Measurements from ENCODE around the gene CAD. TPM values are rescaled to one million over a fixed set of nuclear protein-coding genes. Genes with fewer than 3 reads are reported as not detected.

CAD gene
- total RNA-seq, 2 experiments from 2014 or later: 83.7 to 85.1 TPM

- ChIA-PET POLR2A (no interaction called here), CTCF (no interaction called here)
- Mint-ChIP-seq H3K4me3 (no peak overlapping the region), H3K27ac (no peak overlapping the region), H3K27me3 (ENCODE audit: low read depth) (no peaks in the 10 kb centered on the region), H3K4me1 (ENCODE audit: low read depth) (peaks cover 56% of the 10 kb centered on the region), H3K36me3 (ENCODE audit: low read depth) (peaks cover 59% of the 10 kb centered on the region), H3K9me3 (ENCODE audit: insufficient read depth) (no peaks in the 10 kb centered on the region)
- ATAC-seq: no peak
- no peak for DNase-seq
These were observed 2.2 kb upstream of the CAD start for GRCh38 chr2:27214941-27215340.

- Mint-ChIP-seq H3K36me3 (ENCODE audit: low read depth) (peaks cover 70% of the 10 kb centered on the region), H3K4me1 (ENCODE audit: low read depth) (peaks cover 52% of the 10 kb centered on the region), H3K4me3 (peak overlapping the region; percentile 97), H3K9me3 (ENCODE audit: insufficient read depth) (no peaks in the 10 kb centered on the region), H3K27ac (peak overlapping the region; percentile 95), H3K27me3 (ENCODE audit: low read depth) (no peaks in the 10 kb centered on the region)
- POLR2A ChIA-PET: interaction anchor here (0.5 to 1.5 kb wide), 3 partner anchors 142 to 307 kb away, joined by 3 to 4 read pairs (median 4); no protein-coding TSS in a partner anchor
- CTCF ChIA-PET: interaction anchor here (1.1 kb wide), 1 partner anchor 83 kb away, joined by 4 read pairs; no protein-coding TSS in a partner anchor
- ATAC-seq: no peak
- no peak for DNase-seq
These were observed 592 bp upstream of the CAD start for GRCh38 chr2:27216416-27217137.

GRCh38 chr2:27218614-27219013 is 1.4 kb downstream of the CAD start:
- DNase-seq: no peak
- Mint-ChIP-seq H3K4me1 (ENCODE audit: low read depth) (peaks cover 44% of the 10 kb centered on the region), H3K36me3 (ENCODE audit: low read depth) (peaks cover 76% of the 10 kb centered on the region), H3K9me3 (ENCODE audit: insufficient read depth) (no peaks in the 10 kb centered on the region), H3K4me3 (peak overlapping the region; percentile 97), H3K27ac (peak overlapping the region; percentile 95), H3K27me3 (ENCODE audit: low read depth) (no peaks in the 10 kb centered on the region)
- ChIA-PET POLR2A (no interaction called here), CTCF (interaction anchor here (0.7 to 1.6 kb wide), 3 partner anchors 47 to 110 kb away, joined by 3 read pairs; no protein-coding TSS in a partner anchor)
- ATAC-seq: no peak

DNA sequence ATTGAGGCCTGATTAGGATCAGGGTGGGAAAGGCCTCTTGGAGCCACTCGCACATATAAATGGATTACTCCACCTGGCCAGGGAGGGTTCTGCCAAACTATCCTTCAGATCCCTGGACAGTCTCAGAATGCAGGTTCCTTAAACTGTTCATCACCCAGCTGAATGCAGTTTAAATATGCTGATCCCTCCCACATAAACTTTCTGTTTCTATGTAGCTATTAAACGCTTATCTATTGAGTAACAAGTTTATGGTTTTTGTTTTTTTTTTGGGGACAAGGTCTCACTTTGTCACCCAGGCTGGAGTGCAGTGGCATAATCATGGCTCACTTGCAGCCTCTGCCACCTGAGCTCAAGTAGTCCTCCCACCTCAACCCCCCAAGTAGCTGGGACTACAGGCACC is 1.9 kb downstream of the CAD start:
- POLR2A ChIA-PET: no interaction called here
- CTCF ChIA-PET: interaction anchor here (0.7 to 1.6 kb wide), 3 partner anchors 46 to 110 kb away, joined by 3 read pairs; no protein-coding TSS in a partner anchor
- ATAC-seq (no peak), DNase-seq (no peak)
- H3K4me3 Mint-ChIP-seq: peak overlapping the region; percentile 97
- no peaks in the 10 kb centered on the region for H3K9me3 Mint-ChIP-seq (ENCODE audit: insufficient read depth)
- H3K27me3 Mint-ChIP-seq (ENCODE audit: low read depth): no peaks in the 10 kb centered on the region
- no peak overlapping the region for H3K27ac Mint-ChIP-seq
- peaks cover 76% of the 10 kb centered on the region for H3K36me3 Mint-ChIP-seq (ENCODE audit: low read depth)
- peaks cover 41% of the 10 kb centered on the region for H3K4me1 Mint-ChIP-seq (ENCODE audit: low read depth)

- no peak for ATAC-seq
- Mint-ChIP-seq H3K4me1 (ENCODE audit: low read depth) (peaks cover 38% of the 10 kb centered on the region), H3K27ac (no peak overlapping the region), H3K4me3 (no peak overlapping the region), H3K36me3 (ENCODE audit: low read depth) (peaks cover 82% of the 10 kb centered on the region), H3K27me3 (ENCODE audit: low read depth) (no peaks in the 10 kb centered on the region), H3K9me3 (ENCODE audit: insufficient read depth) (no peaks in the 10 kb centered on the region)
- no peak for DNase-seq
- POLR2A ChIA-PET: no interaction called here
- CTCF ChIA-PET: interaction anchor here (1.2 to 1.6 kb wide), 2 partner anchors 45 to 60 kb away, joined by 3 read pairs; no protein-coding TSS in a partner anchor
These were observed 2.9 kb downstream of the CAD start for GRCh38 chr2:27220091-27220490.

GRCh38 chr2:27221166-27221565 is 4.0 kb downstream of the CAD start:
- DNase-seq (no peak), ATAC-seq (no peak)
- Mint-ChIP-seq H3K27ac (no peak overlapping the region), H3K27me3 (ENCODE audit: low read depth) (no peaks in the 10 kb centered on the region), H3K9me3 (ENCODE audit: insufficient read depth) (no peaks in the 10 kb centered on the region), H3K4me3 (no peak overlapping the region), H3K36me3 (ENCODE audit: low read depth) (peaks cover 78% of the 10 kb centered on the region), H3K4me1 (ENCODE audit: low read depth) (peaks cover 34% of the 10 kb centered on the region)
- ChIA-PET POLR2A (interaction anchor here (0.7 kb wide), 1 partner anchor 701 kb away, joined by 3 read pairs; no protein-coding TSS in a partner anchor), CTCF (no interaction called here)

DNA sequence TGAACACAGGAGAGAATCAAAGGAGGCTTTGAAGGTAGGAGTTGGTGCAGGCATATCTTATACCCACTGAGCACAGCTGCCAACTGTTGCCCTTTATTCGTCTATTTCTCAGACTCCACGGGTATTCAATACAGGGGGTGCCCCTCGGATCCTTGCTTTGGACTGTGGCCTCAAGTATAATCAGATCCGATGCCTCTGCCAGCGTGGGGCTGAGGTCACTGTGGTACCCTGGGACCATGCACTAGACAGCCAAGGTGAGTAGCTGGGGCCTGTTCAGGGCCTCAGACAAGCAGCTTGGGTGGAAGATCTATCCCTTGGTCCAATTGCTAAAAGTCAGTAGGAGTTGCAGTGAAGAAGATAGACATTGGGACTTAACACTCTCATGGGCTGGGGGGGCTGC is 5.2 kb downstream of the CAD start:
- Mint-ChIP-seq H3K9me3 (ENCODE audit: insufficient read depth) (no peaks in the 10 kb centered on the region), H3K4me1 (ENCODE audit: low read depth) (peaks cover 24% of the 10 kb centered on the region), H3K4me3 (no peak overlapping the region), H3K27ac (no peak overlapping the region), H3K36me3 (ENCODE audit: low read depth) (peaks cover 77% of the 10 kb centered on the region), H3K27me3 (ENCODE audit: low read depth) (no peaks in the 10 kb centered on the region)
- DNase-seq (no peak), ATAC-seq (no peak)
- CTCF ChIA-PET: no interaction called here
- POLR2A ChIA-PET: interaction anchor here (1.1 kb wide), 1 partner anchor 11 kb away, joined by 3 read pairs; the partner anchor contains the start of genes ATRAID and SLC5A6

GRCh38 chr2:27223416-27223815 is 6.2 kb downstream of the CAD start:
- no peak overlapping the region for H3K4me3 Mint-ChIP-seq
- H3K9me3 Mint-ChIP-seq (ENCODE audit: insufficient read depth): no peaks in the 10 kb centered on the region
- POLR2A ChIA-PET: no interaction called here
- DNase-seq: no peak
- CTCF ChIA-PET: interaction anchor here (1.3 kb wide), 1 partner anchor 56 kb away, joined by 4 read pairs; no protein-coding TSS in a partner anchor
- no peak for ATAC-seq
- no peaks in the 10 kb centered on the region for H3K27me3 Mint-ChIP-seq (ENCODE audit: low read depth)
- peaks cover 75% of the 10 kb centered on the region for H3K36me3 Mint-ChIP-seq (ENCODE audit: low read depth)
- H3K4me1 Mint-ChIP-seq (ENCODE audit: low read depth): peaks cover 15% of the 10 kb centered on the region
- no peak overlapping the region for H3K27ac Mint-ChIP-seq

- H3K4me1 Mint-ChIP-seq (ENCODE audit: low read depth): peaks cover 1% of the 10 kb centered on the region
- ChIA-PET POLR2A (no interaction called here), CTCF (no interaction called here)
- H3K27me3 Mint-ChIP-seq (ENCODE audit: low read depth): no peaks in the 10 kb centered on the region
- DNase-seq (no peak), ATAC-seq (no peak)
- peaks cover 63% of the 10 kb centered on the region for H3K36me3 Mint-ChIP-seq (ENCODE audit: low read depth)
- no peaks in the 10 kb centered on the region for H3K9me3 Mint-ChIP-seq (ENCODE audit: insufficient read depth)
- no peak overlapping the region for H3K4me3 Mint-ChIP-seq
- no peak overlapping the region for H3K27ac Mint-ChIP-seq
These were observed 8.4 kb downstream of the CAD start for GRCh38 chr2:27225526-27225925.

- Mint-ChIP-seq H3K36me3 (ENCODE audit: low read depth) (peaks cover 64% of the 10 kb centered on the region), H3K4me3 (no peak overlapping the region), H3K27ac (no peak overlapping the region), H3K27me3 (ENCODE audit: low read depth) (no peaks in the 10 kb centered on the region), H3K4me1 (ENCODE audit: low read depth) (no peaks in the 10 kb centered on the region), H3K9me3 (ENCODE audit: insufficient read depth) (no peaks in the 10 kb centered on the region)
- DNase-seq (no peak), ATAC-seq (no peak)
- ChIA-PET CTCF (no interaction called here), POLR2A (no interaction called here)
These were observed 10.3 kb downstream of the CAD start for GRCh38 chr2:27227501-27227900.

DNA sequence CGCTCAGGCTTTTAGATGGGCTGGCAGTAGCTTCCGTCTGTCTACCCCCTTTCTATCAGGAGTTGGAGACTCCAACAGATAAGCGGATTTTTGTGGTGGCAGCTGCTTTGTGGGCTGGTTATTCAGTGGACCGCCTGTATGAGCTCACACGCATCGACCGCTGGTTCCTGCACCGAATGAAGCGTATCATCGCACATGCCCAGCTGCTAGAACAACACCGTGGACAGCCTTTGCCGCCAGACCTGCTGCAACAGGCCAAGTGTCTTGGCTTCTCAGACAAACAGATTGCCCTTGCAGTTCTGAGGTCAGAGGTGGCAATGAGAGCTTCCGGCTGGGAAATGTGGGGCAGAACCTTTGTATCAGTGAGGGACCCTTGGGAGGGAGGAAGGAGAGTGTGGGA is 14.8 kb downstream of the CAD start:
- peaks cover 61% of the 10 kb centered on the region for H3K36me3 Mint-ChIP-seq (ENCODE audit: low read depth)
- H3K27ac Mint-ChIP-seq: no peak overlapping the region
- H3K27me3 Mint-ChIP-seq (ENCODE audit: low read depth): no peaks in the 10 kb centered on the region
- DNase-seq: no peak
- no peak for ATAC-seq
- ChIA-PET POLR2A (interaction anchor here (0.6 to 0.9 kb wide), 2 partner anchors 11 to 127 kb away, joined by 3 to 7 read pairs; no protein-coding TSS in a partner anchor), CTCF (interaction anchor here (0.5 to 1.3 kb wide), 2 partner anchors 72 to 129 kb away, joined by 3 read pairs; no protein-coding TSS in a partner anchor)
- H3K4me1 Mint-ChIP-seq (ENCODE audit: low read depth): no peaks in the 10 kb centered on the region
- no peaks in the 10 kb centered on the region for H3K9me3 Mint-ChIP-seq (ENCODE audit: insufficient read depth)
- H3K4me3 Mint-ChIP-seq: no peak overlapping the region

- Mint-ChIP-seq H3K36me3 (ENCODE audit: low read depth) (peaks cover 60% of the 10 kb centered on the region), H3K27me3 (ENCODE audit: low read depth) (no peaks in the 10 kb centered on the region), H3K4me3 (no peak overlapping the region), H3K27ac (no peak overlapping the region), H3K4me1 (ENCODE audit: low read depth) (no peaks in the 10 kb centered on the region), H3K9me3 (ENCODE audit: insufficient read depth) (no peaks in the 10 kb centered on the region)
- ChIA-PET POLR2A (interaction anchor here (1.1 kb wide), 1 partner anchor 9 kb away, joined by 3 read pairs; no protein-coding TSS in a partner anchor), CTCF (interaction anchor here (0.9 to 1.2 kb wide), 2 partner anchors 31 to 70 kb away, joined by 4 to 6 read pairs; no protein-coding TSS in a partner anchor)
- DNase-seq (no peak), ATAC-seq (no peak)
These were observed 16.2 kb downstream of the CAD start for GRCh38 chr2:27233341-27233740.

Measured in activated CD8-positive, alpha-beta T cell treated with anti-CD3 and anti-CD28 coated beads, Interleukin-2, amount 10 ng/mL, durations not matched to agents 7 days and 5 days (primary cell).